Uterus (tissue), 4 donors: ENCODE data around the gene FAM209A. TPM values are rescaled to one million over a fixed set of nuclear protein-coding genes. Genes with fewer than 3 reads are reported as not detected.
A peak's percentile ranks its signal among the peaks of the same experiment; 100 is the strongest.

ENCODE experiments used
- DNase-seq, 2 donors: peaks; one replicate each; pipeline ENCODE4 v3.0.0-alpha.2; 2019 to 2020
- H3K27ac ChIP-seq, 2 donors: fragments of 200-600 bp; sonication (generic); 1 replicate in 1 of 2; 2 replicates in 1 of 2; pipeline ENCODE4 v1.5.1; 2016 to 2018
- H3K27me3 ChIP-seq, 2 donors: fragments of 200-600 bp; sonication (generic); one replicate each; pipeline ENCODE4 v1.5.1; 2018 to 2019; ENCODE audit warnings: control low read depth in 1 of 2
- H3K36me3 ChIP-seq, 2 donors: fragments of 200-600 bp; sonication (generic); one replicate each; pipeline ENCODE4 v1.5.1; 2019; ENCODE audit warnings: control low read depth in 1 of 2
- H3K4me1 ChIP-seq, 2 donors: fragments of 200-600 bp; sonication (generic); one replicate each; pipeline ENCODE4 v1.5.1; 2018 to 2019; ENCODE audit warnings: control low read depth in 1 of 2
- H3K4me3 ChIP-seq, 2 donors: fragments of 200-600 bp; sonication (generic); 1 replicate in 1 of 2; 2 replicates in 1 of 2; pipeline ENCODE4 v1.5.1; 2018 to 2019; ENCODE audit warnings: mild to moderate bottlenecking in 1 of 2
- H3K9me3 ChIP-seq, 2 donors: fragments of 200-600 bp; sonication (generic); one replicate each; pipeline ENCODE4 v1.5.1; 2019; ENCODE audit warnings: control low read depth in 1 of 2
- POLR2A ChIP-seq, 2 donors: fragments of 450-650 bp; IDR thresholded peaks; one replicate each; pipeline ENCODE4 v1.6.1; 2016; ENCODE audit warnings: antibody characterized with exemption in 2 of 2, mild to moderate bottlenecking in 1 of 2, moderate library complexity in 1 of 2
- intact Hi-C: fragments of 100-400 bp; cut with DNase I; formaldehyde crosslinking; loops from one replicate; pipeline ENCODE4 v1.15.1; 2023; ENCODE audit warnings: low total_unique reads
- total RNA-seq, 4 donors: library from RNA; depleted of rRNA in 3 of 4; stranded (reverse); fragments of >200 nt in 3 of 4; gene quantifications; one replicate each; pipeline versions ENCODE4 v1.1.0 to v1.2.4, GENCODE V29; 2014 to 2023
- TF ChIP-seq, protein P1 (sequence below), 4 experiments: fragments of 200-600 bp in 2 of 4; fragments of 450-650 bp in 2 of 4; sonication (generic) in 2 of 4; IDR thresholded peaks; one replicate each; pipeline ENCODE4 v1.5.1; 2016 to 2019; ENCODE audit warnings: antibody characterized with exemption in 4 of 4, mild to moderate bottlenecking in 2 of 4, moderate library complexity in 1 of 4
- donor health status: DM: yes; HTN: yes; CAD: no.

Gene FAM209A
- total RNA-seq, 4 donors from 2014 or later = 0.76 TPM; not detected in 3

- intact Hi-C loops = no loop called here
- DNase-seq = no peak
- TF ChIP-seq, protein P1, sequence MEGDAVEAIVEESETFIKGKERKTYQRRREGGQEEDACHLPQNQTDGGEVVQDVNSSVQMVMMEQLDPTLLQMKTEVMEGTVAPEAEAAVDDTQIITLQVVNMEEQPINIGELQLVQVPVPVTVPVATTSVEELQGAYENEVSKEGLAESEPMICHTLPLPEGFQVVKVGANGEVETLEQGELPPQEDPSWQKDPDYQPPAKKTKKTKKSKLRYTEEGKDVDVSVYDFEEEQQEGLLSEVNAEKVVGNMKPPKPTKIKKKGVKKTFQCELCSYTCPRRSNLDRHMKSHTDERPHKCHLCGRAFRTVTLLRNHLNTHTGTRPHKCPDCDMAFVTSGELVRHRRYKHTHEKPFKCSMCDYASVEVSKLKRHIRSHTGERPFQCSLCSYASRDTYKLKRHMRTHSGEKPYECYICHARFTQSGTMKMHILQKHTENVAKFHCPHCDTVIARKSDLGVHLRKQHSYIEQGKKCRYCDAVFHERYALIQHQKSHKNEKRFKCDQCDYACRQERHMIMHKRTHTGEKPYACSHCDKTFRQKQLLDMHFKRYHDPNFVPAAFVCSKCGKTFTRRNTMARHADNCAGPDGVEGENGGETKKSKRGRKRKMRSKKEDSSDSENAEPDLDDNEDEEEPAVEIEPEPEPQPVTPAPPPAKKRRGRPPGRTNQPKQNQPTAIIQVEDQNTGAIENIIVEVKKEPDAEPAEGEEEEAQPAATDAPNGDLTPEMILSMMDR (IDR thresholded peaks at IDR 0.05) = no peak
- TF ChIP-seq POLR2A (IDR thresholded peaks at IDR 0.05) = no peak
- H3K36me3 ChIP-seq = no peaks in the 10 kb centered on the region
- no peaks in the 10 kb centered on the region for H3K27me3 ChIP-seq
- H3K27ac ChIP-seq = no peak overlapping the region
- H3K4me3 ChIP-seq = no peak overlapping the region
- no peaks in the 10 kb centered on the region for H3K9me3 ChIP-seq
- H3K4me1 ChIP-seq = no peaks in the 10 kb centered on the region
Measured at GRCh38 chr20:56540415-56540814, 15.9 kb downstream of the FAM209A start.

DNA sequence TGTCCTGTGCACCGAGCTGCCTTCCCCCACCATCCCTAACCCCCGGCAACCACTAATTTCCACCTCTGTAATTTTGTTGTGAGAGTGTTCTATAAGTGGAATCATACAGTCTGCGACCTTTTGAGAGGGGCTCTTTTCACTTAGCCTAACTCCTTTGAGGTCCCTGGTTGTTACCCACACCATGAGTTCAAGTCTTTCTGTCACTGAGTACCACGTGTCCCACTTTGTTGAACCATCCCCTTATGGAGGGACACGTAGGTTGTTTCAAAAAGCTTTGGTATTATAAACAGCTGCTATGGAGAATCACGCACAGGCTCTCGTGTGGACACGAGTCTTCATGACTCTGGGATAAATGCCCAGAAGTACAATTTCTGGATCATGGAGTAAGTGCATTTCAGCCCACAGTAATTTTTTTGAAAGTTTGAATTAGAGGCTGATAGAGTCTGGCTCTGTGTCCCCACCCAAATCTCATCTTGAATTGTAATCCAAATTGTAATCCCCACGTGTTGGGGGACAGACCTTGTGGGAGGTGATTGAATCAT is 18.0 kb downstream of the FAM209A start:
- no peak for TF ChIP-seq POLR2A (IDR thresholded peaks at IDR 0.05)
- TF ChIP-seq, protein P1 (IDR thresholded peaks at IDR 0.05) = no peak
- Histone ChIP-seq H3K4me3 (no peak overlapping the region), H3K27ac (no peak overlapping the region), H3K9me3 (no peaks in the 10 kb centered on the region), H3K36me3 (no peaks in the 10 kb centered on the region), H3K27me3 (no peaks in the 10 kb centered on the region), H3K4me1 (no peaks in the 10 kb centered on the region)
- intact Hi-C loops = no loop called here
- no peak for DNase-seq

DNA sequence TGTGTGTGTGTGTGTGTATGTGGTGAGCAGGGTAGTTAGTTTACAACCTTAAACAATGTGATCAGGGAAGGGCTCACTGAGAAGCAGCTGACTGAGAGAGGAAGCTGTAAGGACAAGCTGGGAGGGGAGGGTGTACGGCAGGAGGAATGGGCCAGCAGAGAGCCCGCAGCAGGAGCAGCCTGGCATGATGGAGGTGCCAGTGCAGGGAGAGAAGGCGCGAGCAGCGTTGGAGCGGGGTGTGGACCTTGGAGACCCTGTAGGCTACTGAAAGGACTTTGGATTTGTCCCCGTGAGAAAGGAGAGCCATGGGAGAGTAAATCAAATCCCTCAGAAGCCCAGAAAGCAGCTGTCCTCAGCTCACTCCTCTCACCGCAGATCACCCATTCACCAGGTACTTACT is 27.0 kb downstream of the FAM209A start:
- DNase-seq = no peak
- TF ChIP-seq, protein P1 (IDR thresholded peaks at IDR 0.05) = no peak
- TF ChIP-seq POLR2A (IDR thresholded peaks at IDR 0.05) = no peak
- H3K4me1 ChIP-seq = no peaks in the 10 kb centered on the region
- no peak overlapping the region for H3K27ac ChIP-seq
- H3K9me3 ChIP-seq = no peaks in the 10 kb centered on the region
- H3K36me3 ChIP-seq = no peaks in the 10 kb centered on the region
- intact Hi-C loops = no loop called here
- H3K27me3 ChIP-seq = no peaks in the 10 kb centered on the region
- H3K4me3 ChIP-seq = no peak overlapping the region

DNA sequence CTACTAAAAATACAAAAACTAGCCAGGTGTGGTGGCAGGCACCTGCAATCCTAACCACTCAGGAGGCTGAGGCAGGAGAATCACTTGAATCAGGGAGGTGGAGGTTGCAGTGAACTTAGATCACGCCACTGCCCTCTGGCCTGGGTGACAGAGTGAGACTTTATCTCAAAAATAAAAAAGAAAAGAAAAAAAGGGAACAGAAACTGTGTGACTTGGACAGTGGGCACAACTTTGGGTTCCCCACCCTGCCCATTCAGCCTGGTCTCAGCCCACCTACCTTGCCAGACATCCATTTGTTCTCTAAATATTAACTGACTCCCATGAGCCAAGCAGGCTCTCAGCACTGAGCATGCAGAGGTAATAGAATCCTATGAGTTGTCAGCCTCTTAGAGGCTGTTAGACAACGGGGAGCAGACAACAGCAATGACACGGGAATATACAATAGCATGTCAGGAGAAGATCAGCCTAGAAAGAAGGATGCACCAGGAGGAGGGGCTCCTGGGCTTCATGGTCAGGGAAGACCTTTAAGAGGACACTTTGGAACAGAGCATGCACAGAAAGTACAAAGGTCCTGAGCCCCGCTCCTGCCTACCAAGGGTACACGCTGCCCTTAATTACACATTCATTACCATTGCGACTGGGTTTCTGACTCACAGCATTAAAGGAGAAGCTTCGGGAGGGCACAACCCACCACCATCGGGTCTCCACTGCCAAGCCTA is 28.5 kb downstream of the FAM209A start:
- no peak for DNase-seq
- no peaks in the 10 kb centered on the region for H3K9me3 ChIP-seq
- intact Hi-C loops = no loop called here
- H3K4me3 ChIP-seq = no peak overlapping the region
- H3K4me1 ChIP-seq = no peaks in the 10 kb centered on the region
- TF ChIP-seq, protein P1 (IDR thresholded peaks at IDR 0.05) = no peak
- TF ChIP-seq POLR2A (IDR thresholded peaks at IDR 0.05) = no peak
- no peaks in the 10 kb centered on the region for H3K36me3 ChIP-seq
- H3K27me3 ChIP-seq = no peaks in the 10 kb centered on the region
- H3K27ac ChIP-seq = no peak overlapping the region

- TF ChIP-seq, protein P1 (IDR thresholded peaks at IDR 0.05) = peak in 1 of 4 experiments; percentile 4
- no peak for TF ChIP-seq POLR2A (IDR thresholded peaks at IDR 0.05)
- intact Hi-C loops = no loop called here
- no peaks in the 10 kb centered on the region for H3K36me3 ChIP-seq
- H3K9me3 ChIP-seq = no peaks in the 10 kb centered on the region
- DNase-seq = peak in 1 of 2 donors; percentile 56
- peak overlapping the region in 1 of 2 donors; percentile 41 for H3K27ac ChIP-seq
- no peaks in the 10 kb centered on the region for H3K4me1 ChIP-seq
- H3K4me3 ChIP-seq = no peak overlapping the region
- H3K27me3 ChIP-seq = no peaks in the 10 kb centered on the region
Measured at GRCh38 chr20:56554869-56555268, 30.3 kb downstream of the FAM209A start.
